ENCODE measurements around the gene SLC30A5. TPM values are rescaled to one million over a fixed set of nuclear protein-coding genes. Genes with fewer than 3 reads are reported as not detected.
A peak's percentile ranks its signal among the peaks of the same experiment; 100 is the strongest.

The SLC30A5 gene
- total RNA-seq, 1 experiment from 2014 or later: 55.3 TPM

GRCh38 chr5:69167493-69167855 lies 73.7 kb downstream of the SLC30A5 start:
- peak overlapping the region; percentile 97 for H3K9ac ChIP-seq (ENCODE audit: low read length)
- ATAC-seq: peak; percentile 17; the same call in 1 of the 2 replicates
- H3K27me3 ChIP-seq (ENCODE audit: low read length): no peaks in the 10 kb centered on the region
- TSS peak; percentile 64 for BruUV-seq (replicated peaks)
- no peaks in the 10 kb centered on the region for H3K9me3 ChIP-seq (ENCODE audit: low read length)
- POLR2A ChIA-PET (ENCODE audit: unreplicated experiment): no interaction called here
- peaks cover 18% of the 10 kb centered on the region for H3K36me3 ChIP-seq (ENCODE audit: low read depth, low read length)
- H3K27ac ChIP-seq (ENCODE audit: low read length): peak overlapping the region; percentile 70
- no peak for DNase-seq
- H3K4me1 ChIP-seq (ENCODE audit: insufficient read depth, low read length): peaks cover 20% of the 10 kb centered on the region
- peak overlapping the region; percentile 83 for H2AFZ ChIP-seq (ENCODE audit: low read length)
- peak overlapping the region; percentile 97 for H3K4me3 ChIP-seq (ENCODE audit: low read length)
- H3K9me2 ChIP-seq (replicated peaks; ENCODE audit: low read length): no peaks in the 10 kb centered on the region
- no peaks in the 10 kb centered on the region for H3F3A ChIP-seq (ENCODE audit: low read length, unreplicated experiment)
- peak overlapping the region; percentile 94 for H3K4me2 ChIP-seq (ENCODE audit: low read length)
- TF ChIP-seq EZH2 (IDR thresholded peaks at IDR 0.05; ENCODE audit: low read length, unreplicated experiment) (no peak), CTCF (conservative IDR thresholded peaks at IDR 0.05; ENCODE audit: low read depth, low read length) (no peak), EZH2phosphoT487 (IDR thresholded peaks at IDR 0.05; ENCODE audit: borderline replicate concordance, low read length) (no peak)
- peaks cover 47% of the 10 kb centered on the region for H3K79me2 ChIP-seq (ENCODE audit: low read length)
- CTCF ChIA-PET: no interaction called here
- 0 out of 2 replicates have a peak, but pooled peaks cover 4% of the 10 kb centered on the region for H4K20me1 ChIP-seq (ENCODE audit: low read length)
- intact Hi-C loops (cut with micrococcal nuclease): loop anchor here (10.0 kb wide), 1 partner anchor 73 kb away; the partner anchor contains the start of gene SLC30A5

- peaks cover 19% of the 10 kb centered on the region for H3K36me3 ChIP-seq (ENCODE audit: low read depth, low read length)
- peak overlapping the region; percentile 97 for H3K9ac ChIP-seq (ENCODE audit: low read length)
- DNase-seq (no peak), ATAC-seq (no peak)
- H3K9me3 ChIP-seq (ENCODE audit: low read length): no peaks in the 10 kb centered on the region
- H3K9me2 ChIP-seq (replicated peaks; ENCODE audit: low read length): no peaks in the 10 kb centered on the region
- H3K4me1 ChIP-seq (ENCODE audit: insufficient read depth, low read length): peaks cover 20% of the 10 kb centered on the region
- peak overlapping the region; percentile 83 for H2AFZ ChIP-seq (ENCODE audit: low read length)
- no TSS peak for BruUV-seq (replicated peaks)
- peak overlapping the region; percentile 97 for H3K4me3 ChIP-seq (ENCODE audit: low read length)
- TF ChIP-seq EZH2phosphoT487 (IDR thresholded peaks at IDR 0.05; ENCODE audit: borderline replicate concordance, low read length) (no peak), EZH2 (IDR thresholded peaks at IDR 0.05; ENCODE audit: low read length, unreplicated experiment) (no peak), CTCF (conservative IDR thresholded peaks at IDR 0.05; ENCODE audit: low read depth, low read length) (no peak)
- no peak overlapping the region for H3K27ac ChIP-seq (ENCODE audit: low read length)
- intact Hi-C loops (cut with micrococcal nuclease): loop anchor here (10.0 kb wide), 1 partner anchor 73 kb away; the partner anchor contains the start of gene SLC30A5
- POLR2A ChIA-PET (ENCODE audit: unreplicated experiment): no interaction called here
- no peaks in the 10 kb centered on the region for H3K27me3 ChIP-seq (ENCODE audit: low read length)
- H3K79me2 ChIP-seq (ENCODE audit: low read length): peaks cover 47% of the 10 kb centered on the region
- H3K4me2 ChIP-seq (ENCODE audit: low read length): peak overlapping the region; percentile 94
- no peaks in the 10 kb centered on the region for H3F3A ChIP-seq (ENCODE audit: low read length, unreplicated experiment)
- CTCF ChIA-PET: no interaction called here
- 0 out of 2 replicates have a peak, but pooled peaks cover 4% of the 10 kb centered on the region for H4K20me1 ChIP-seq (ENCODE audit: low read length)
These were observed 74.1 kb downstream of the SLC30A5 start for GRCh38 chr5:69167929-69168328.

- CTCF ChIA-PET: no interaction called here
These were observed 76.7 kb downstream of the SLC30A5 start for GRCh38 chr5:69170495-69170894.

More at GRCh38 chr5:69170495-69170894, 76.7 kb downstream of the SLC30A5 start:
- H3K4me1 ChIP-seq (ENCODE audit: insufficient read depth, low read length): peaks cover 20% of the 10 kb centered on the region
- H3K27me3 ChIP-seq (ENCODE audit: low read length): no peaks in the 10 kb centered on the region
- peaks cover 43% of the 10 kb centered on the region for H3K36me3 ChIP-seq (ENCODE audit: low read depth, low read length)
- intact Hi-C loops (cut with micrococcal nuclease): no loop called here
- peaks cover 50% of the 10 kb centered on the region for H3K79me2 ChIP-seq (ENCODE audit: low read length)
- H3K9me2 ChIP-seq (replicated peaks; ENCODE audit: low read length): no peaks in the 10 kb centered on the region
- peaks cover 7% of the 10 kb centered on the region; the same call in 1 of the 2 replicates for H4K20me1 ChIP-seq (ENCODE audit: low read length)
- no peak overlapping the region for H2AFZ ChIP-seq (ENCODE audit: low read length)
- DNase-seq (no peak), ATAC-seq (no peak)
- H3F3A ChIP-seq (ENCODE audit: low read length, unreplicated experiment): no peaks in the 10 kb centered on the region
- POLR2A ChIA-PET (ENCODE audit: unreplicated experiment): no interaction called here
- H3K27ac ChIP-seq (ENCODE audit: low read length): no peak overlapping the region
- no peak overlapping the region for H3K4me2 ChIP-seq (ENCODE audit: low read length)
- TF ChIP-seq EZH2 (IDR thresholded peaks at IDR 0.05; ENCODE audit: low read length, unreplicated experiment): no peak
- no peak for TF ChIP-seq EZH2phosphoT487 (IDR thresholded peaks at IDR 0.05; ENCODE audit: borderline replicate concordance, low read length)
- no peak for TF ChIP-seq CTCF (conservative IDR thresholded peaks at IDR 0.05; ENCODE audit: low read depth, low read length)
- no peaks in the 10 kb centered on the region for H3K9me3 ChIP-seq (ENCODE audit: low read length)
- no peak overlapping the region for H3K9ac ChIP-seq (ENCODE audit: low read length)
- H3K4me3 ChIP-seq (ENCODE audit: low read length): no peak overlapping the region
- no TSS peak for BruUV-seq (replicated peaks)
